Caco-2 (cell line): ENCODE data around the gene TLCD1. TPM values are rescaled to one million over a fixed set of nuclear protein-coding genes. Genes with fewer than 3 reads are reported as not detected.
"Not testable (repeated sequence)": the region's sequence is repeated elsewhere in the genome, so short reads cannot be mapped to it uniquely, and the experiment has no call there.

Experiments
- BruUV-seq: library from RNA; stranded (reverse); fragments of 400-500 nt; replicated peaks from 2 replicates; lab custom pipeline; 2021; lab: Mats Ljungman, UMichigan
- CTCF ChIA-PET: fragments of 300-600 bp; sonication (Branson Sonifier 250); formaldehyde crosslinking; loops from one replicate; lab custom pipeline; 2022; ENCODE audit warnings: antibody characterized with exemption; lab: Charles Lee
- POLR2A ChIA-PET: fragments of 300-600 bp; sonication (Branson Sonifier 250); formaldehyde crosslinking; loops from one replicate; lab custom pipeline; 2022; ENCODE audit warnings: antibody characterized with exemption; lab: Charles Lee
- DNase-seq, 2 experiments: peaks; one replicate each; pipeline versions ENCODE4 v3.0.0 to v3.0.0-alpha.2; 2020 to 2022
- H3K27me3 ChIP-seq: replicated peaks from 2 replicates; pipeline ENCODE4 v1.6.0; 2011; ENCODE audit warnings: low read length; ENCODE audit not compliant: control insufficient read depth, insufficient read depth
- H3K36me3 ChIP-seq: 2 replicates; pipeline ENCODE4 v1.5.1; 2011; ENCODE audit warnings: low read length; ENCODE audit not compliant: control insufficient read depth, insufficient read depth
- H3K4me1 ChIP-seq: fragments of 250-450 bp; sonication (Bioruptor Pico); 2 replicates; pipeline ENCODE4 v1.5.1; 2020; ENCODE audit warnings: mild to moderate bottlenecking
- H3K4me3 ChIP-seq: 2 replicates; pipeline ENCODE4 v1.5.1; 2011; ENCODE audit warnings: low read depth, mild to moderate bottlenecking, control low read depth, low read length
- H3K9me3 ChIP-seq: fragments of 250-450 bp; sonication (Bioruptor Pico); 2 replicates; pipeline ENCODE4 v1.5.1; 2020; ENCODE audit warnings: mild to moderate bottlenecking, moderate library complexity
- H3K27ac Mint-ChIP-seq: one replicate; pipeline ENCODE4 v1.8.0; 2022; ENCODE audit warnings: mixed read lengths; ENCODE audit not compliant: unreplicated experiment
- H3K27me3 Mint-ChIP-seq: one replicate; pipeline ENCODE4 v1.8.0; 2022; ENCODE audit warnings: mixed read lengths; ENCODE audit not compliant: insufficient read depth, unreplicated experiment
- H3K36me3 Mint-ChIP-seq: one replicate; pipeline ENCODE4 v1.8.0; 2022; ENCODE audit warnings: mild to moderate bottlenecking, mixed read lengths; ENCODE audit not compliant: insufficient read depth, unreplicated experiment
- H3K4me1 Mint-ChIP-seq: one replicate; pipeline ENCODE4 v1.8.0; 2022; ENCODE audit warnings: low read depth, mixed read lengths; ENCODE audit not compliant: unreplicated experiment
- H3K4me3 Mint-ChIP-seq: one replicate; pipeline ENCODE4 v1.8.0; 2022; ENCODE audit warnings: mild to moderate bottlenecking, moderate library complexity, mixed read lengths; ENCODE audit not compliant: unreplicated experiment
- H3K9me3 Mint-ChIP-seq: one replicate; pipeline ENCODE4 v1.8.0; 2022; ENCODE audit warnings: mixed read lengths; ENCODE audit not compliant: unreplicated experiment
- CTCF ChIP-seq, 2 experiments: fragments of 200-600 bp in 1 of 2; IDR thresholded peaks; 1 replicate in 1 of 2; 2 replicates in 1 of 2; pipeline versions ENCODE4 v1.5.1 to v1.8.0; 2011 to 2022; ENCODE audit warnings: antibody characterized with exemption in 1 of 2, control low read depth in 1 of 2, inconsistent platforms in 1 of 2, low read depth in 1 of 2, low read length in 1 of 2, mild to moderate bottlenecking in 1 of 2, moderate library complexity in 1 of 2; ENCODE audit not compliant: insufficient read depth in 1 of 2, severe bottlenecking in 1 of 2, unreplicated experiment in 1 of 2
- intact Hi-C: fragments of 100-400 bp; cut with micrococcal nuclease; formaldehyde crosslinking; loops from one replicate; pipeline ENCODE4 v1.10.0; 2022; ENCODE audit not compliant: unreplicated experiment
- total RNA-seq: library from RNA; stranded (reverse); gene quantifications from 2 replicates; pipeline ENCODE4 v1.2.3, GENCODE V29; 2022

The TLCD1 gene
- total RNA-seq, 1 experiment from 2014 or later = 37.9 TPM

- H3K9me3 Mint-ChIP-seq = no peaks in the 10 kb centered on the region
These were observed 820 bp downstream of the TLCD1 start for GRCh38 chr17:28725166-28725659.

GRCh38 chr17:28724500-28725165, 1.4 kb downstream of the TLCD1 start:
- POLR2A ChIA-PET = interaction anchor here (1.7 to 5.2 kb wide), 3 partner anchors 14 to 141 kb away, joined by 9 to 165 read pairs (median 11); partner anchors contain the start of genes PROCA1 and TRAF4
- TF ChIP-seq CTCF (IDR thresholded peaks at IDR 0.05; ENCODE audit: insufficient read depth in 1 of 2, low read depth in 1 of 2, low read length in 1 of 2, severe bottlenecking in 1 of 2, unreplicated experiment in 1 of 2) = no peak
- H3K4me1 Mint-ChIP-seq = peaks cover 34% of the 10 kb centered on the region

More at GRCh38 chr17:28725166-28725659, 820 bp downstream of the TLCD1 start:
- Histone ChIP-seq H3K9me3 (no peaks in the 10 kb centered on the region), H3K27me3 (no peaks in the 10 kb centered on the region), H3K36me3 (peaks cover 13% of the 10 kb centered on the region), H3K4me1 (peaks cover 25% of the 10 kb centered on the region), H3K4me3 (peak overlapping the region; percentile 57)
- H3K27ac Mint-ChIP-seq = peak overlapping the region; percentile 96
- CTCF ChIA-PET = interaction anchor here (0.7 to 4.9 kb wide), 7 partner anchors 15 to 392 kb away, joined by 3 to 324 read pairs (median 30); partner anchors contain the start of genes PHF12 and PROCA1
- intact Hi-C loops = loop anchor here (1.0 kb wide), 1 partner anchor 27 kb away; no protein-coding TSS in a partner anchor
- peak; percentile 67 to 78 for DNase-seq
- POLR2A ChIA-PET = interaction anchor here (0.6 to 5.2 kb wide), 6 partner anchors 14 to 227 kb away, joined by 3 to 165 read pairs (median 9); partner anchors contain the start of genes PROCA1 and TRAF4
- TSS peak; percentile 54 for BruUV-seq
- no peaks in the 10 kb centered on the region for H3K27me3 Mint-ChIP-seq
- H3K36me3 Mint-ChIP-seq = peaks cover 91% of the 10 kb centered on the region
- H3K4me3 Mint-ChIP-seq = peak overlapping the region; percentile 92
- H3K4me1 Mint-ChIP-seq = peaks cover 38% of the 10 kb centered on the region
- TF ChIP-seq CTCF (IDR thresholded peaks at IDR 0.05; ENCODE audit: insufficient read depth in 1 of 2, low read depth in 1 of 2, low read length in 1 of 2, severe bottlenecking in 1 of 2, unreplicated experiment in 1 of 2) = peak in 1 of 2 experiments; percentile 14

GRCh38 chr17:28723836-28724499, 2.1 kb downstream of the TLCD1 start:
- H3K4me3 ChIP-seq, H3K9me3 ChIP-seq, H3K27me3 ChIP-seq, H3K27me3 Mint-ChIP-seq, intact Hi-C loops, CTCF ChIA-PET, BruUV-seq, H3K9me3 Mint-ChIP-seq, DNase-seq: not testable (repeated sequence)
- peaks cover 99% of the 10 kb centered on the region for H3K36me3 Mint-ChIP-seq
- peak overlapping the region; percentile 92 for H3K4me3 Mint-ChIP-seq
- POLR2A ChIA-PET = interaction anchor here (0.7 to 1.7 kb wide), 3 partner anchors 13 to 31 kb away, joined by 3 to 11 read pairs (median 6); partner anchors contain the start of gene PROCA1
- peaks cover 25% of the 10 kb centered on the region for H3K4me1 ChIP-seq
- peaks cover 13% of the 10 kb centered on the region for H3K36me3 ChIP-seq
- H3K4me1 Mint-ChIP-seq = peaks cover 34% of the 10 kb centered on the region
- H3K27ac Mint-ChIP-seq = peak overlapping the region; percentile 96

More at GRCh38 chr17:28724500-28725165, 1.4 kb downstream of the TLCD1 start:
- H3K27me3 Mint-ChIP-seq = no peaks in the 10 kb centered on the region
- peak overlapping the region; percentile 92 for H3K4me3 Mint-ChIP-seq
- peak overlapping the region; percentile 96 for H3K27ac Mint-ChIP-seq
- Histone ChIP-seq H3K36me3 (peaks cover 13% of the 10 kb centered on the region), H3K4me3 (peak overlapping the region; percentile 57), H3K9me3 (no peaks in the 10 kb centered on the region), H3K27me3 (no peaks in the 10 kb centered on the region), H3K4me1 (peaks cover 25% of the 10 kb centered on the region)
- intact Hi-C loops = loop anchor here (1.0 kb wide), 1 partner anchor 26 kb away; no protein-coding TSS in a partner anchor
- no TSS peak for BruUV-seq
- H3K9me3 Mint-ChIP-seq = no peaks in the 10 kb centered on the region
- CTCF ChIA-PET = interaction anchor here (4.9 kb wide), 1 partner anchor 24 kb away, joined by 324 read pairs; no protein-coding TSS in a partner anchor
- peak in 1 of 2 experiments; percentile 36 for DNase-seq
- H3K36me3 Mint-ChIP-seq = peaks cover 96% of the 10 kb centered on the region
